Astrocyte (in vitro differentiated cells and primary cell): ENCODE measurements around the gene NES. TPM values are rescaled to one million over a fixed set of nuclear protein-coding genes. Genes with fewer than 3 reads are reported as not detected.
A peak's percentile ranks its signal among the peaks of the same experiment; 100 is the strongest.

Experiments
- DNase-seq: peaks from one replicate; pipeline ENCODE4 v3.0.0-alpha.2; 2010; ENCODE audit warnings: low read depth
- FAIRE-seq: peaks from 2 replicates; lab custom pipeline; 2011; peaks lifted over from hg19 to GRCh38; lab: Jason Lieb, UNC
- H2AFZ ChIP-seq: 2 replicates; pipeline ENCODE4 v1.6.0; 2012; ENCODE audit warnings: low read depth, low read length, inconsistent platforms
- H3K27ac ChIP-seq: 2 replicates; pipeline ENCODE4 v1.5.1; 2011; ENCODE audit warnings: low read depth, low read length, inconsistent platforms
- H3K27me3 ChIP-seq: 2 replicates; pipeline ENCODE4 v1.6.0; 2011; ENCODE audit warnings: low read length, inconsistent platforms; ENCODE audit not compliant: insufficient read depth
- H3K36me3 ChIP-seq: 2 replicates; pipeline ENCODE4 v1.5.1; 2011; ENCODE audit warnings: low read length, inconsistent platforms; ENCODE audit not compliant: insufficient read depth
- H3K4me1 ChIP-seq: 2 replicates; pipeline ENCODE4 v1.5.1; 2011; ENCODE audit warnings: low read length, inconsistent platforms; ENCODE audit not compliant: insufficient read depth
- H3K4me2 ChIP-seq: 2 replicates; pipeline ENCODE4 v1.6.0; 2012; ENCODE audit warnings: low read length, inconsistent platforms
- H3K4me3 ChIP-seq: 2 replicates; pipeline ENCODE4 v1.5.1; 2011; ENCODE audit warnings: low read depth, mild to moderate bottlenecking, low read length, inconsistent platforms; ENCODE audit not compliant: insufficient read depth
- H3K79me2 ChIP-seq: 2 replicates; pipeline ENCODE4 v1.6.0; 2012; ENCODE audit warnings: mild to moderate bottlenecking, low read length, inconsistent platforms; ENCODE audit not compliant: insufficient read depth
- H3K9ac ChIP-seq: 2 replicates; pipeline ENCODE4 v1.6.0; 2012; ENCODE audit warnings: mild to moderate bottlenecking, low read length, inconsistent platforms
- H3K9me3 ChIP-seq: 2 replicates; pipeline ENCODE4 v1.5.1; 2012; ENCODE audit warnings: low read depth, mild to moderate bottlenecking, low read length, inconsistent platforms; ENCODE audit not compliant: insufficient read depth
- H4K20me1 ChIP-seq: 2 replicates; pipeline ENCODE4 v1.6.0; 2012; ENCODE audit warnings: low read length, inconsistent platforms; ENCODE audit not compliant: insufficient read depth
- H3K27ac Mint-ChIP-seq: one replicate; pipeline ENCODE4 v1.8.0; 2021; ENCODE audit warnings: mild to moderate bottlenecking, mixed read lengths; ENCODE audit not compliant: unreplicated experiment
- H3K27me3 Mint-ChIP-seq: one replicate; pipeline ENCODE4 v1.8.0; 2021; ENCODE audit warnings: low read depth, mixed read lengths; ENCODE audit not compliant: unreplicated experiment
- H3K36me3 Mint-ChIP-seq: one replicate; pipeline ENCODE4 v1.8.0; 2021; ENCODE audit warnings: low read depth, mixed read lengths; ENCODE audit not compliant: unreplicated experiment
- H3K4me1 Mint-ChIP-seq: one replicate; pipeline ENCODE4 v1.8.0; 2021; ENCODE audit warnings: low read depth, mixed read lengths; ENCODE audit not compliant: unreplicated experiment
- H3K4me3 Mint-ChIP-seq: one replicate; pipeline ENCODE4 v1.8.0; 2021; ENCODE audit warnings: mild to moderate bottlenecking, moderate library complexity, mixed read lengths; ENCODE audit not compliant: unreplicated experiment
- H3K9me3 Mint-ChIP-seq: one replicate; pipeline ENCODE4 v1.8.0; 2021; ENCODE audit warnings: mild to moderate bottlenecking, mixed read lengths; ENCODE audit not compliant: unreplicated experiment
- EZH2 ChIP-seq: IDR thresholded peaks from 2 replicates; pipeline ENCODE4 v1.6.1; 2012; ENCODE audit warnings: mild to moderate bottlenecking, low read length, inconsistent platforms; ENCODE audit not compliant: insufficient read depth
- total RNA-seq: library from RNA; stranded (reverse); gene quantifications from 2 replicates; pipeline ENCODE4 v1.2.1, GENCODE V29; 2021
- TF ChIP-seq, protein P1 (sequence below): IDR thresholded peaks from 2 replicates; pipeline ENCODE4 v1.5.1; 2011; ENCODE audit warnings: low read depth, mild to moderate bottlenecking, inconsistent platforms, low read length, moderate library complexity; ENCODE audit not compliant: insufficient read depth

NES gene
- total RNA-seq, 1 donor from 2014 or later, result 310 TPM

DNA sequence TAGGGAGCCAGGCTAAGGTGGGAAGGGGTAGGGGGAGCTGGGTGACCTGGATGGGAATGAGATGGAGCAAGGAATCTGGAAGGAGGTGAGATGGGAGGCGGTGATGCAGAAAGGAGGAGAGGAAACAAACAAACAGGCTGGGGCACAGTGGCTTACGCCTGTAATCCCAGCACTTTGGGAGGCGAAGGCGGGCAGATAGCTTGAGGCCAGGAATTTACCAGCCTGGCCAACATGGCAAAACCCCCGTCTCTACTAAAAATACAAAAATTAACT, 17.4 kb upstream of the NES start:
- Histone ChIP-seq H3K27ac (no peak overlapping the region), H3K9me3 (peaks cover 2% of the 10 kb centered on the region), H3K79me2 (no peaks in the 10 kb centered on the region), H3K4me1 (peaks cover 22% of the 10 kb centered on the region), H2AFZ (no peak overlapping the region), H4K20me1 (no peaks in the 10 kb centered on the region), H3K27me3 (peaks cover 2% of the 10 kb centered on the region), H3K9ac (no peak overlapping the region), H3K36me3 (no peaks in the 10 kb centered on the region), H3K4me2 (no peak overlapping the region), H3K4me3 (no peak overlapping the region)
- TF ChIP-seq, protein P1, sequence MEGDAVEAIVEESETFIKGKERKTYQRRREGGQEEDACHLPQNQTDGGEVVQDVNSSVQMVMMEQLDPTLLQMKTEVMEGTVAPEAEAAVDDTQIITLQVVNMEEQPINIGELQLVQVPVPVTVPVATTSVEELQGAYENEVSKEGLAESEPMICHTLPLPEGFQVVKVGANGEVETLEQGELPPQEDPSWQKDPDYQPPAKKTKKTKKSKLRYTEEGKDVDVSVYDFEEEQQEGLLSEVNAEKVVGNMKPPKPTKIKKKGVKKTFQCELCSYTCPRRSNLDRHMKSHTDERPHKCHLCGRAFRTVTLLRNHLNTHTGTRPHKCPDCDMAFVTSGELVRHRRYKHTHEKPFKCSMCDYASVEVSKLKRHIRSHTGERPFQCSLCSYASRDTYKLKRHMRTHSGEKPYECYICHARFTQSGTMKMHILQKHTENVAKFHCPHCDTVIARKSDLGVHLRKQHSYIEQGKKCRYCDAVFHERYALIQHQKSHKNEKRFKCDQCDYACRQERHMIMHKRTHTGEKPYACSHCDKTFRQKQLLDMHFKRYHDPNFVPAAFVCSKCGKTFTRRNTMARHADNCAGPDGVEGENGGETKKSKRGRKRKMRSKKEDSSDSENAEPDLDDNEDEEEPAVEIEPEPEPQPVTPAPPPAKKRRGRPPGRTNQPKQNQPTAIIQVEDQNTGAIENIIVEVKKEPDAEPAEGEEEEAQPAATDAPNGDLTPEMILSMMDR, result no peak
- no peak for TF ChIP-seq EZH2
- Mint-ChIP-seq H3K27ac (no peak overlapping the region), H3K4me3 (no peak overlapping the region), H3K4me1 (peaks cover 46% of the 10 kb centered on the region), H3K36me3 (peaks cover 12% of the 10 kb centered on the region), H3K9me3 (peaks cover 3% of the 10 kb centered on the region), H3K27me3 (no peaks in the 10 kb centered on the region)
- no peak for FAIRE-seq
- DNase-seq, result no peak

DNA sequence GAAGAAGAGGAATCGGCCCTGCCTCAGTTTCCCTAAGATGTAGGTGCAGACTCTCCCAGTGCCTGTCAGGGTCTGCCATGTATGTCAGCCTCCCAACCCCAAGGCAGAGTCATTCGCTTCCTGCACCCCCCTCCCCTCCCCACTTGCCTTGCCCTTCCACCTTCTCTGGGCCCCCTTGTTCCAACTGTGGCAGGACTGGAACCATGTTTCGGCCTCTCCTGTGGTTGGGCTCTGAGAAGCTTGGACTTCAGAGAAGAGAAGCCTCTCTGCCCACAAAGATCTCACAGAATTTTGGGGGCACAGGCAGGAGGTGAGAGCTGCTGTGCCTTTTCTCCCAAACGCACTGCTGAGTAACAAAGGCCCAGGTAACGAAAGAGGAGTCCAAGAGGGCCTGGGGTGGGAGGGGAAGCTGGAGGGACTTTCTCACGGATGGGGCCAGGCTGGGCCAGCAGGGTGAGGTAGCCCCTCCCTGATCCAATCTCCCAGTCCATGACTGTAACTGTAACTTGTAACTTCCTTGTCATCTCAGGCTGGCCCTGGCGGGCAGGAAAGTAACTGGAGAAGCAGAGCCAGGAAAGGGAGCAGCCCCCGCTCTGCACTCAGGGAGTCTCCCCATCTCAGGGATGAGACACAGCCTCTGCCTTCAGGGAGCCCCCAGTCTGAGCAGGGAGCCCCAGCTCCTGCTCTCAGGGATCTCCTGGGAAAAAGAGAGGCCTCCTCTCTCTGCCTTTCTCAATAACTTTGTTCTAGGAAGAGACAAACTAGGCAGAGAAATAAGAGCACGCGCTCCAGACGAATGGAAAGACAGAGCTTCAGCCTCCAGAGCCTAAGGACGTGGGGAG, 16.9 kb upstream of the NES start:
- H4K20me1 ChIP-seq, result no peaks in the 10 kb centered on the region
- peaks cover 10% of the 10 kb centered on the region for H3K36me3 Mint-ChIP-seq
- H3K27me3 Mint-ChIP-seq, result no peaks in the 10 kb centered on the region
- no peak for FAIRE-seq
- no peak overlapping the region for H3K4me3 Mint-ChIP-seq
- H3K9ac ChIP-seq, result no peak overlapping the region
- peaks cover 2% of the 10 kb centered on the region for H3K27me3 ChIP-seq
- no peak for DNase-seq
- peaks cover 25% of the 10 kb centered on the region for H3K4me1 ChIP-seq
- no peak overlapping the region for H3K4me3 ChIP-seq
- peaks cover 48% of the 10 kb centered on the region for H3K4me1 Mint-ChIP-seq
- no peak overlapping the region for H3K4me2 ChIP-seq
- TF ChIP-seq, protein P1, result no peak
- no peak for TF ChIP-seq EZH2
- no peaks in the 10 kb centered on the region for H3K9me3 ChIP-seq
- H3K9me3 Mint-ChIP-seq, result peaks cover 3% of the 10 kb centered on the region
- H2AFZ ChIP-seq, result no peak overlapping the region
- H3K79me2 ChIP-seq, result no peaks in the 10 kb centered on the region
- peak overlapping the region; percentile 78 for H3K27ac Mint-ChIP-seq
- no peaks in the 10 kb centered on the region for H3K36me3 ChIP-seq
- H3K27ac ChIP-seq, result no peak overlapping the region
